DND-41 (cell line): ENCODE data around the gene GSTM5.

ENCODE experiments used
- ATAC-seq: fragments of 200-7000 bp; cut with Tn5 transposase; 3 replicates; pipeline ENCODE4 v1.9.1; 2021; ENCODE audit warnings: low read depth; ENCODE audit not compliant: insufficient read depth
- DNase-seq: peaks from one replicate; pipeline ENCODE4 v3.0.0-alpha.2; 2020
- H2AFZ ChIP-seq: 2 replicates; pipeline ENCODE4 v1.6.0; 2012; ENCODE audit warnings: low read depth, low read length
- H3K27ac ChIP-seq: 2 replicates; pipeline ENCODE4 v1.5.1; 2012; ENCODE audit warnings: low read length, inconsistent platforms
- H3K27me3 ChIP-seq: fragments of 200-600 bp; sonication (generic); 2 replicates; pipeline ENCODE4 v1.6.0; 2012; ENCODE audit warnings: low read length, mild to moderate bottlenecking, inconsistent platforms; ENCODE audit not compliant: insufficient read depth, poor library complexity
- H3K36me3 ChIP-seq: 2 replicates; pipeline ENCODE4 v1.5.1; 2012; ENCODE audit warnings: low read length, inconsistent platforms; ENCODE audit not compliant: insufficient read depth
- H3K4me1 ChIP-seq: 2 replicates; pipeline ENCODE4 v1.5.1; 2012; ENCODE audit warnings: mild to moderate bottlenecking, low read length; ENCODE audit not compliant: insufficient read depth
- H3K4me2 ChIP-seq: 2 replicates; pipeline ENCODE4 v1.6.0; 2012; ENCODE audit warnings: mild to moderate bottlenecking, moderate library complexity, low read length, inconsistent platforms; ENCODE audit not compliant: insufficient read depth
- H3K4me3 ChIP-seq, 2 experiments: fragments of 200-600 bp in 1 of 2; shearing (Covaris generic) in 1 of 2; 2 replicates each; pipeline ENCODE4 v1.5.1; 2012 to 2016; ENCODE audit warnings: inconsistent platforms in 2 of 2, low read length in 2 of 2, mild to moderate bottlenecking in 2 of 2, low read depth in 1 of 2, moderate library complexity in 1 of 2
- H3K79me2 ChIP-seq: 2 replicates; pipeline ENCODE4 v1.6.0; 2012; ENCODE audit warnings: low read length, inconsistent platforms; ENCODE audit not compliant: insufficient read depth
- H3K9ac ChIP-seq: 2 replicates; pipeline ENCODE4 v1.6.0; 2012; ENCODE audit warnings: low read depth, mild to moderate bottlenecking, inconsistent platforms, low read length, moderate library complexity
- H3K9me3 ChIP-seq: 2 replicates; pipeline ENCODE4 v1.5.1; 2012; ENCODE audit warnings: low read length, moderate library complexity, mild to moderate bottlenecking, inconsistent platforms; ENCODE audit not compliant: insufficient read depth, severe bottlenecking
- H4K20me1 ChIP-seq: 2 replicates; pipeline ENCODE4 v1.6.0; 2012; ENCODE audit warnings: low read length; ENCODE audit not compliant: insufficient read depth
- EZH2 ChIP-seq: IDR thresholded peaks from 3 replicates; pipeline ENCODE4 v1.6.1; 2012; ENCODE audit warnings: borderline replicate concordance, low read depth, mild to moderate bottlenecking, moderate library complexity, low read length, inconsistent platforms; ENCODE audit not compliant: severe bottlenecking
- TF ChIP-seq, protein P1 (sequence below): IDR thresholded peaks from 2 replicates; pipeline ENCODE4 v1.5.1; 2012; ENCODE audit warnings: borderline replicate concordance, low read length, moderate library complexity, mild to moderate bottlenecking; ENCODE audit not compliant: poor library complexity, severe bottlenecking; ENCODE audit errors: extremely low read depth

The GSTM5 gene

DNA sequence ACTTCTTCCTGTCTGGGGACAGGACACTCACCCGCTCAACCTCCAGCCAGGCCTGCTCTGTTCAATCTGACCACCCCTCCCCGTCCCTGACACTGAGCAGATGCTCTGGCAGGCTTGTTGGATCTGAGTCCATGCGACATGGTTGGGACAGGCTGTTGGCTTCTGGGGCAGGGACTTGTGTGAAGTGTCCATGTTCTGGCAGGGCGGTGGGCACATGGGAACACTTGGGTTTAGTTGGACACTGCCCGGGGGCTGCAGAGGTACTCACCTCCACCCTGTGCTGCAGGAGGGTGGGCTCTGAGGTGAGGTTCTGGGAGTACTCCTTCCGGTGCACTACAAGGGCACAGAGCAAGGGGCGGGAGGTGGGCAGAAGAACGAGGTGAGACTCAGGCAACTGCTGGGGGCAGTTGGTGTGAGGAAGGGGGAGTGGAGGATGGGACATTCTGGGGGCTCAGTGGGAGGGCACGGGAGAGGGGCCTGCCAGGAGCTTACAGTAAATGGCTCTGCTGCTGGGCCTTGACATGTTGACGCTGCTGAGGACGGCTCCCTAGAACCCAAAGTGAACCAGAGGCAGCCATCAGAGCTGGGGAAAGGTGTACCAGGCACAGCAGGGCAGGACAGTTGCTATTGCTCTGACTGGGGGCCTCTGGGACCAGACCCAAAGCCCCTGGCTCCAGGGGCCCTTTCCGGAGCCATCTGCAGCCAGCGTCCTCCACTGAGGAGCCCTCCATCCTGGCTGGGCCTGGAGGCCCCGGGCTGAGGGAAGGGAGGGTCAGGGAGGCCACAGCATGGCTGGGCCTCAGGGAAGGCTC lies 49.4 kb downstream of the GSTM5 start:
- DNase-seq (no peak), ATAC-seq (no peak)
- Histone ChIP-seq H3K4me2 (no peak overlapping the region), H3K79me2 (no peaks in the 10 kb centered on the region), H2AFZ (no peak overlapping the region), H3K9ac (no peak overlapping the region), H3K4me3 (no peak overlapping the region), H4K20me1 (no peaks in the 10 kb centered on the region), H3K27me3 (peaks cover 3% of the 10 kb centered on the region), H3K36me3 (no peaks in the 10 kb centered on the region), H3K27ac (no peak overlapping the region), H3K9me3 (no peaks in the 10 kb centered on the region), H3K4me1 (no peaks in the 10 kb centered on the region)
- TF ChIP-seq EZH2 = no peak
- TF ChIP-seq, protein P1, sequence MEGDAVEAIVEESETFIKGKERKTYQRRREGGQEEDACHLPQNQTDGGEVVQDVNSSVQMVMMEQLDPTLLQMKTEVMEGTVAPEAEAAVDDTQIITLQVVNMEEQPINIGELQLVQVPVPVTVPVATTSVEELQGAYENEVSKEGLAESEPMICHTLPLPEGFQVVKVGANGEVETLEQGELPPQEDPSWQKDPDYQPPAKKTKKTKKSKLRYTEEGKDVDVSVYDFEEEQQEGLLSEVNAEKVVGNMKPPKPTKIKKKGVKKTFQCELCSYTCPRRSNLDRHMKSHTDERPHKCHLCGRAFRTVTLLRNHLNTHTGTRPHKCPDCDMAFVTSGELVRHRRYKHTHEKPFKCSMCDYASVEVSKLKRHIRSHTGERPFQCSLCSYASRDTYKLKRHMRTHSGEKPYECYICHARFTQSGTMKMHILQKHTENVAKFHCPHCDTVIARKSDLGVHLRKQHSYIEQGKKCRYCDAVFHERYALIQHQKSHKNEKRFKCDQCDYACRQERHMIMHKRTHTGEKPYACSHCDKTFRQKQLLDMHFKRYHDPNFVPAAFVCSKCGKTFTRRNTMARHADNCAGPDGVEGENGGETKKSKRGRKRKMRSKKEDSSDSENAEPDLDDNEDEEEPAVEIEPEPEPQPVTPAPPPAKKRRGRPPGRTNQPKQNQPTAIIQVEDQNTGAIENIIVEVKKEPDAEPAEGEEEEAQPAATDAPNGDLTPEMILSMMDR = no peak

DNA sequence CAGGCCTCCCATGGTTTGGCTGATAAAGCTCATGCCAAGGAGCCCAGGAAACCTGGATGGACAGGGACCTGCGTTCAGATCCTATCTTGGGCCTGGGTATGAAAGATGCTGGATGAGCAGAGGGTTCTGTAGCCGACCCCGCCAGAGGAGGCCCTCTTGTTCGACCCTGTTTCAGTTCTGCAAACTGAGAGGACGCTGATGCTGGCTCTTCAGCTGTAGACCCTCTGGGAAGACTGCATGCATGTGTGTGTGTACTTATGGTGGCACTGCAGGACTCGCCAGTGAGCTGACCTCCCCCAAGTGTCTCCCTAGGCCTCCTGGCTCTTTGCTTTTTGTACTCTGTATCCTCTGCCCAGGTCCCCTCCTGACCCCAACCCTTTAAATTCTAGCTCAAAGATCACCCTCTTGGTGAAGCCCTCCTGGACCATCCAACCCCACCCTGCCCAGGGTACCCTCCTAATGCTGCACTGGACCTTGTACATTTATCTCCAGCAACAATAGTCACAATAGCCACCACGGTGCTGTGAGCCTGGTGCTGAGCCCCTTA lies 50.1 kb downstream of the GSTM5 start:
- H3K4me2 ChIP-seq = no peak overlapping the region
- no peaks in the 10 kb centered on the region for H3K9me3 ChIP-seq
- ATAC-seq (no peak), DNase-seq (no peak)
- H3K27me3 ChIP-seq = peaks cover 3% of the 10 kb centered on the region
- H3K9ac ChIP-seq = no peak overlapping the region
- H3K79me2 ChIP-seq = no peaks in the 10 kb centered on the region
- H3K4me1 ChIP-seq = no peaks in the 10 kb centered on the region
- no peaks in the 10 kb centered on the region for H3K36me3 ChIP-seq
- H4K20me1 ChIP-seq = no peaks in the 10 kb centered on the region
- no peak overlapping the region for H3K27ac ChIP-seq
- H2AFZ ChIP-seq = no peak overlapping the region
- TF ChIP-seq, protein P1 = no peak
- TF ChIP-seq EZH2 = no peak
- H3K4me3 ChIP-seq = no peak overlapping the region

DNA sequence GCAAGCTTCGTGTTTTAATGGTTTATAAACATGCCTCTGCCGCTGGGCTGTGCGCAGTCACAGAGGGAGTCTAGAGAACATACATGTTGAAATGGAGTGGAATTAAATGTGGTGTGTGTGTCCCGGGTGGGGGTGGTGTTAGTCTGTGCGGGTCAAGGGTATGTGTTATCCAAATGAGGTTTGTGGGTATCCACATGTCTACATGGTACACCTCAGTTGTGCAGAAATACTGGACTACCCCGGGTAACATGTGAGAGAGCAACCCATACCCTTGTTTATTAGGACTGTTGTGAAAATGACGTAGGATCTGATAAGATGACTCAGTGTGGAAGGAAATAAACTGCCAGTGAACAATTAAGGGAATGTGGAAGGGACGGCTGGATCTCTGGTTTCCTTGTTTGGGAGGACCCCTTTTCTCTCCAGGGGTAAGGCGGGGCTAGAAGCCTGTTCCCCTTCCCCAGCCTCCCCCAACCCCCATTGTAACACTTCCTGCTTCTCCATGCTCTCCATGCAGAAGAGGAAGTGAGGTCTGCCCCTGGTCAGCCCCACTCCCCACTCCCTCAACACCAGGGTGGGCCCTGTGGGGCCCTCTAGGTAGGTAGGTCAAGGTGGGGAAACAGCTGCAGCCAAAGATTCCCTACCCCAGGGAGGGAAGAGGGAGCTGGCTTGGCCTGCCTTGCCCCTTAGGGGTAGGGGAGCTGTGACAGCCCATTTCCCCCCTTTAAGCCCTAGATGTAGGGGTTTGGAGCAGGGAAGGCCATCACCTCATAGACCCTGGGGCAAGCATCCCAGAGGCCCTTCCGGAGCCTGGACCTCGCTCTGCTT lies 51.0 kb downstream of the GSTM5 start:
- TF ChIP-seq, protein P1 = no peak
- no peak for TF ChIP-seq EZH2
- H4K20me1 ChIP-seq = no peaks in the 10 kb centered on the region
- ATAC-seq (no peak), DNase-seq (no peak)
- H3K9ac ChIP-seq = no peak overlapping the region
- no peaks in the 10 kb centered on the region for H3K36me3 ChIP-seq
- no peaks in the 10 kb centered on the region for H3K9me3 ChIP-seq
- H3K4me1 ChIP-seq = no peaks in the 10 kb centered on the region
- H2AFZ ChIP-seq = no peak overlapping the region
- no peak overlapping the region for H3K4me2 ChIP-seq
- no peaks in the 10 kb centered on the region for H3K79me2 ChIP-seq
- H3K27ac ChIP-seq = no peak overlapping the region
- no peak overlapping the region for H3K4me3 ChIP-seq
- H3K27me3 ChIP-seq = peaks cover 3% of the 10 kb centered on the region
